Testis (tissue), 3 donors: Measurements from ENCODE around the gene UBAC2. TPM values are rescaled to one million over a fixed set of nuclear protein-coding genes. Genes with fewer than 3 reads are reported as not detected.

Experiments
- DNase-seq: peaks from one replicate; pipeline ENCODE4 v3.0.0-alpha.2; 2019
- H3K27ac ChIP-seq, 2 donors: fragments of 200-600 bp; sonication (generic); one replicate each; pipeline ENCODE4 v1.5.1; 2019
- H3K27me3 ChIP-seq: fragments of 200-600 bp; sonication (generic); one replicate; pipeline ENCODE4 v1.5.1; 2019
- H3K36me3 ChIP-seq: fragments of 200-600 bp; sonication (generic); one replicate; pipeline ENCODE4 v1.5.1; 2017; ENCODE audit warnings: low read depth; ENCODE audit errors: missing control alignments
- H3K4me1 ChIP-seq: fragments of 200-600 bp; sonication (generic); one replicate; pipeline ENCODE4 v1.5.1; 2019
- H3K4me3 ChIP-seq, 2 donors: fragments of 200-600 bp; sonication (generic); one replicate each; pipeline ENCODE4 v1.5.1; 2017 to 2019
- H3K9me3 ChIP-seq: fragments of 200-600 bp; sonication (generic); one replicate; pipeline ENCODE4 v1.5.1; 2017
- POLR2A ChIP-seq: fragments of 450-650 bp; IDR thresholded peaks from one replicate; pipeline ENCODE4 v1.6.1; 2017; ENCODE audit warnings: antibody characterized with exemption, mild to moderate bottlenecking, moderate library complexity
- WGBS, 2 donors: methylation state at CpG; one replicate each; pipeline ENCODE4 v1.1.5; 2018; 5-methylcytosine and 5-hydroxymethylcytosine counted together
- intact Hi-C: fragments of 100-400 bp; cut with DNase I; formaldehyde crosslinking; loops from one replicate; pipeline ENCODE4 v1.15.1; 2023; ENCODE audit warnings: low total_unique reads
- polyA plus RNA-seq: library from polyadenylated mRNA; stranded (reverse); fragments of 350-450 nt; fragmentation: Illumina TruSeq; extraction: RNeasy Lipid Tissue Mini Kit (QIAGEN cat#74804); gene quantifications from one replicate; pipeline ENCODE4 v1.2.3, GENCODE V29; 2014; ENCODE audit warnings: low read depth, low replicate concordance; ENCODE audit not compliant: insufficient read depth
- total RNA-seq, 2 donors: library from RNA; depleted of rRNA; stranded (reverse); fragments of >200 nt; gene quantifications; one replicate each; pipeline ENCODE4 v1.2.3, GENCODE V29; 2016
- TF ChIP-seq, protein P1 (sequence below), 3 experiments: fragments of 450-650 bp in 2 of 3; fragments of 200-600 bp in 1 of 3; sonication (generic) in 1 of 3; IDR thresholded peaks; one replicate each; pipeline ENCODE4 v1.5.1; 2016 to 2019; ENCODE audit warnings: antibody characterized with exemption in 3 of 3, mild to moderate bottlenecking in 2 of 3, moderate library complexity in 1 of 3

The UBAC2 gene
- total and polyA plus RNA-seq, 3 donors from 2014 or later: 85.5 to 147 (median 93.0) TPM

DNA sequence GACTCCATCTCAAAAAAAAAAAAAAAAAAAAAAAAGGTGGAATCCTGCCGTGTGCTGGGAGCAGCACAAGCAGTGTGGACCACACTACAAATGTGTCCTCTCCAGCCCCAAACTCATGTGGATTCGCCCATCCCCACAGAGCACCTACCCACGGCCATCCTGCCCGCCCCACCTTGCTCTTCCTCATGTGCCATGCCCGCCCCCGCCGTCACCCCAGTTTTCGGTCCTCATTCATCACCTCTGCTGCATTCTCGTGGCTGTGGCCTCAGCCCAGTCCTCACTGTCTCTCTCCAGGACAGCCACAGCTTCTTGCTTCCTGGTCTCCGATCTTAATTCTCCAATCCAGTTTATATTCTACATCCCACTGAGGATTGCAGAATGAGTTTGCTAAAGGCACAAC lies 220.6 kb downstream of the UBAC2 start:
- H3K4me1 ChIP-seq: peaks cover 6% of the 10 kb centered on the region
- no peaks in the 10 kb centered on the region for H3K27me3 ChIP-seq
- intact Hi-C loops: no loop called here
- DNase-seq: peak; percentile 7
- H3K9me3 ChIP-seq: no peaks in the 10 kb centered on the region
- TF ChIP-seq, protein P1, sequence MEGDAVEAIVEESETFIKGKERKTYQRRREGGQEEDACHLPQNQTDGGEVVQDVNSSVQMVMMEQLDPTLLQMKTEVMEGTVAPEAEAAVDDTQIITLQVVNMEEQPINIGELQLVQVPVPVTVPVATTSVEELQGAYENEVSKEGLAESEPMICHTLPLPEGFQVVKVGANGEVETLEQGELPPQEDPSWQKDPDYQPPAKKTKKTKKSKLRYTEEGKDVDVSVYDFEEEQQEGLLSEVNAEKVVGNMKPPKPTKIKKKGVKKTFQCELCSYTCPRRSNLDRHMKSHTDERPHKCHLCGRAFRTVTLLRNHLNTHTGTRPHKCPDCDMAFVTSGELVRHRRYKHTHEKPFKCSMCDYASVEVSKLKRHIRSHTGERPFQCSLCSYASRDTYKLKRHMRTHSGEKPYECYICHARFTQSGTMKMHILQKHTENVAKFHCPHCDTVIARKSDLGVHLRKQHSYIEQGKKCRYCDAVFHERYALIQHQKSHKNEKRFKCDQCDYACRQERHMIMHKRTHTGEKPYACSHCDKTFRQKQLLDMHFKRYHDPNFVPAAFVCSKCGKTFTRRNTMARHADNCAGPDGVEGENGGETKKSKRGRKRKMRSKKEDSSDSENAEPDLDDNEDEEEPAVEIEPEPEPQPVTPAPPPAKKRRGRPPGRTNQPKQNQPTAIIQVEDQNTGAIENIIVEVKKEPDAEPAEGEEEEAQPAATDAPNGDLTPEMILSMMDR (IDR thresholded peaks at IDR 0.05): no peak
- TF ChIP-seq POLR2A: no peak
- no peaks in the 10 kb centered on the region for H3K36me3 ChIP-seq
- H3K27ac ChIP-seq: no peak overlapping the region
- 93 to 96% methylated on average over 10 of the region's 10 CpGs for WGBS, 2 donors
- no peak overlapping the region for H3K4me3 ChIP-seq

DNA sequence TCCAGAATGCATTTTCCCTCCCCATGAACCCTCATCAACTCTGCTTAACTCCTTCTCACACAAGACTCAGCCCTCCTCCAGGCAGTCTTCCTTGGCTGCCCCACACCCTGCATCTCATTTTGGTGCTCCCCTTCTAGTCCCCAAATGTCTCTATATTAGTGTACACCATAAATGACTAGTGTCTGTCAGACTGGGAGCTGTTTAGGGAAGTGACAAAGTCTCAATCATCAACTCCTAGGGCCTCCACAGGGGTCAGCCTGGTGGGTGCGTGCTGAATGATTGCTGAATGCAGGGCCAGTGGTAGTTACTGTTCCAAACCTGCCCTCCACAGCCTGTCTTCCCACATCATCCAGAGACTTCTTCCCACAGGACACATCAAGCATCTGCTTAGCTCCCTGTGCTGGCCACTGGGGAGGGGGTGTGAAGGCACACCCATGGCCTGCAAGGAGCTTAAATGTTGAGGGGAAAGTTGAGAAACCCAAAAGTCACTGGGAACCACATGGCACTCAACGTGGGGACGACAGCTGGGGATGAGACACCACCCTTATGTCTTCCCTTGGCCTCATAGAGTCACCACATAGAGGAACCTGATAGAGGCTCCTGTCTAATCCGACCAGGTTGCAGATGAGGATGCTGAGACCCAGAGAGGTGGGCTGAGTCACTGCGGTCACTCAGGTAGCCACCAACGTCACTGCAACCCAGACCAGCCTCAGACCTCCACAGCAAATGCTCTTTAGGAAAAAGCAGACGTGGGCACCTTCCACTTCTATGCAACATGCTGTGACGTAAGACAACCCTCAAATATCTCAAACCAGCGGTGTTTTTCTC lies 221.3 kb downstream of the UBAC2 start:
- intact Hi-C loops: no loop called here
- 81 to 87% methylated on average over 9 of the region's 9 CpGs for WGBS, 2 donors
- Histone ChIP-seq H3K27ac (no peak overlapping the region), H3K27me3 (no peaks in the 10 kb centered on the region), H3K4me3 (no peak overlapping the region), H3K4me1 (peaks cover 3% of the 10 kb centered on the region), H3K36me3 (no peaks in the 10 kb centered on the region), H3K9me3 (no peaks in the 10 kb centered on the region)
- TF ChIP-seq, protein P1 (IDR thresholded peaks at IDR 0.05): no peak
- TF ChIP-seq POLR2A: no peak
- peak; percentile 9 for DNase-seq

DNA sequence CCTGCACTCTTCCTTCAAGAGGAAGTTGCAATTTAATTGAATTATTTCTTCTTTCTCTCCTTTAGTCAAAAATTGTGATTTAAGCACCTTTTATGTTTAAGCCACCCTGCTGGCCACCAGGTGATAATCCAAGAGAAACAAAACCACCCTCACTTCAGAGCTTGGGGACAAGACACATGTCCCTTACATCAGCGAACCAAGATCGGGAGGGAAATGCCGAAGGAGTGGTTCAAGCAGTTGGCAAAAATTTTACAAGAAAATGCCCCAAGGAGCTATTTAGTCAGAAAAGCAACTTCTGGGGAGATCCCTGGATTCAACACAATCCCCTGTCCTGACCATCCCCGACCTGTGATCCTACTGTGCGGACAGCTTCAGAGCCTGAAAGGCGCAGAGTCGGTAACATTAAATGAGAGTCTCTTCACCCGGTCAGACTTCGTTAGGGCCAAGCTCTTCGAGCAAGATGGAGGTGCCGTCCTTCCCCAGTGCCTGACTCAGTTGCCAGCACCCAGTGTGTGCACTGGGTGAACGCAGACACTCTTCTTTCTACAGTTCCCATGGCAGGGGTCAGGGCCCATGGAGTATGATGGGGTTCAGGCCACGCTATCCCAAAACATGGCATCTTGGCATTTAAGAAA lies 222.0 kb downstream of the UBAC2 start:
- Histone ChIP-seq H3K9me3 (no peaks in the 10 kb centered on the region), H3K27me3 (no peaks in the 10 kb centered on the region), H3K36me3 (no peaks in the 10 kb centered on the region), H3K27ac (no peak overlapping the region), H3K4me3 (no peak overlapping the region), H3K4me1 (peaks cover 3% of the 10 kb centered on the region)
- peak; percentile 6 for DNase-seq
- WGBS, 2 donors: 92 to 98% methylated on average over 13 of the region's 13 CpGs
- TF ChIP-seq, protein P1 (IDR thresholded peaks at IDR 0.05): no peak
- no peak for TF ChIP-seq POLR2A
- intact Hi-C loops: no loop called here

DNA sequence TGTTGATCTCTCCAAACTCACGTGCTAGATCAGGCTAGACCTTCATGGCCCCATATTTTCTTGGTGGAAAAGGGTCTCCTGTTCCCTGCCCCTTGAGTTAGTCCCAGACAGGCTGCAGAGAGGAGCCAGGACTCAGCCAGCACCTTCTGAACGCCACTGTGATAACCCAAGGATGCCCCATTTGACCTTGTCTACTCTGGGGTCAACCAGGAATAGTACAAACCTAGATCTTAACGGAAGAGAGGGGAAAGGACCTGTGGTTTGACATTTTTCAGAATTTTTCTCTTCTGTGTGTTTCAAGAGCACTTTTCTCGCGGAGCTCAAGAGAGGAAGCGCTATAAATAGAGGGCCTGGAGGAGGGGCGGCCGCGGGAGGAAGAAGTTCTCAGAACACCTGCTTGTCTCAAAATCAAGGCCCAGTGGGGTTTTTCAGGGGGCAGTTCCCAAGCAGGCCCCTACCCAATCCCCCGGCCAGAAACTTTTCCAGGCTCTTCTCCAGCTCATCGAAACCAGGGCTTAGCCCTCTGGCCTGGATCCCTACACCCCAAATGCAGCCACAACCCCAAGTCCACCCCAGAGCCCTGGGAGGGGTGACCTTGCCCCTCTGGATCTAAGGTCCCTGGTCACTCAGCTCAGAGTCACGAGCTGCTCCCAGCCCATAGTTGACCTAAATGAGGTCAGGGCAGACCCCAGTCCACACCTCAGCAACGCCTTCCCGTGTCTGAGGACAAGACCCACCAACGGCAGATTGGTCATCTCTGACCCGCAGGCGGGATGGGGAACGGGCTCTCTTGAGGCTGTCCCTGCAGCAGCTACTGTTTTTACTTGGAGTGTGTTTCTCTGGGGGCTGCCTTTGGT lies 225.1 kb downstream of the UBAC2 start:
- intact Hi-C loops: no loop called here
- H3K4me1 ChIP-seq: peaks cover 3% of the 10 kb centered on the region
- no peaks in the 10 kb centered on the region for H3K27me3 ChIP-seq
- no peak overlapping the region for H3K27ac ChIP-seq
- H3K9me3 ChIP-seq: no peaks in the 10 kb centered on the region
- no peak overlapping the region for H3K4me3 ChIP-seq
- DNase-seq: peak; percentile 22
- H3K36me3 ChIP-seq: no peaks in the 10 kb centered on the region
- WGBS, 2 donors: 80% methylated on average over 18 of the region's 18 CpGs
- TF ChIP-seq POLR2A: no peak
- TF ChIP-seq, protein P1 (IDR thresholded peaks at IDR 0.05): no peak
